Measurements from ENCODE around the gene ACTR1A. TPM values are rescaled to one million over a fixed set of nuclear protein-coding genes. Genes with fewer than 3 reads are reported as not detected.

ACTR1A gene
- total and polyA plus RNA-seq, 2 donors (not counting 1 experiment from before 2014, with no cell fraction given), result 38.3 to 58.3 TPM

- H3K9ac ChIP-seq (ENCODE audit: low read length), result peak overlapping the region; percentile 91
- Mint-ChIP-seq H3K27ac (no peak overlapping the region), H3K4me3 (no peak overlapping the region), H3K4me1 (peaks cover 26% of the 10 kb centered on the region), H3K27me3 (no peaks in the 10 kb centered on the region), H3K9me3 (ENCODE audit: insufficient read depth) (no peaks in the 10 kb centered on the region)
- no peak for TF ChIP-seq EZH2 (IDR thresholded peaks at IDR 0.05; ENCODE audit: borderline replicate concordance, insufficient read depth, low read depth, low read length, poor library complexity, severe bottlenecking)
- TF ChIP-seq, protein P1, sequence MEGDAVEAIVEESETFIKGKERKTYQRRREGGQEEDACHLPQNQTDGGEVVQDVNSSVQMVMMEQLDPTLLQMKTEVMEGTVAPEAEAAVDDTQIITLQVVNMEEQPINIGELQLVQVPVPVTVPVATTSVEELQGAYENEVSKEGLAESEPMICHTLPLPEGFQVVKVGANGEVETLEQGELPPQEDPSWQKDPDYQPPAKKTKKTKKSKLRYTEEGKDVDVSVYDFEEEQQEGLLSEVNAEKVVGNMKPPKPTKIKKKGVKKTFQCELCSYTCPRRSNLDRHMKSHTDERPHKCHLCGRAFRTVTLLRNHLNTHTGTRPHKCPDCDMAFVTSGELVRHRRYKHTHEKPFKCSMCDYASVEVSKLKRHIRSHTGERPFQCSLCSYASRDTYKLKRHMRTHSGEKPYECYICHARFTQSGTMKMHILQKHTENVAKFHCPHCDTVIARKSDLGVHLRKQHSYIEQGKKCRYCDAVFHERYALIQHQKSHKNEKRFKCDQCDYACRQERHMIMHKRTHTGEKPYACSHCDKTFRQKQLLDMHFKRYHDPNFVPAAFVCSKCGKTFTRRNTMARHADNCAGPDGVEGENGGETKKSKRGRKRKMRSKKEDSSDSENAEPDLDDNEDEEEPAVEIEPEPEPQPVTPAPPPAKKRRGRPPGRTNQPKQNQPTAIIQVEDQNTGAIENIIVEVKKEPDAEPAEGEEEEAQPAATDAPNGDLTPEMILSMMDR (IDR thresholded peaks at IDR 0.05), result no peak
- peak; percentile 73 for ATAC-seq (ENCODE audit: low read depth)
- peak overlapping the region; percentile 86 to 99 (median 92) for H3K4me3 ChIP-seq (ENCODE audit: control extremely low read depth in 1 of 5, extremely low read depth in 1 of 5, insufficient read depth in 1 of 5, low read depth in 2 of 5, low read length in 4 of 5)
- H3K9me3 ChIP-seq (ENCODE audit: control extremely low read depth in 1 of 3, control insufficient read depth in 2 of 3, insufficient read depth in 1 of 3, low read length in 2 of 3), result no peaks in the 10 kb centered on the region
- peak overlapping the region; percentile 94 for H2AFZ ChIP-seq (ENCODE audit: insufficient read depth, low read depth, low read length, poor library complexity, severe bottlenecking)
- POLR2A ChIA-PET, result interaction anchor here (1.0 to 2.2 kb wide), 6 partner anchors 10 to 211 kb away, joined by 3 to 10 read pairs (median 6); partner anchors contain the start of genes CUEDC2, NFKB2 and TRIM8
- no peaks in the 10 kb centered on the region for H3K27me3 ChIP-seq (replicated peaks in 1 of 4; ENCODE audit: control extremely low read depth in 1 of 4, control insufficient read depth in 3 of 4, insufficient read depth in 4 of 4, low read length in 3 of 4)
- intact Hi-C loops (cut with micrococcal nuclease), result loop anchor here (1.0 to 5.0 kb wide), 15 partner anchors 23 to 1589 kb away; partner anchors contain the start of genes ARL3, CUEDC2, ELOVL3 and NT5C2
- DNase-seq, result peak; percentile 99
- peak overlapping the region; percentile 77 to 78 for H3K27ac ChIP-seq (ENCODE audit: low read length in 2 of 2)
- peaks cover 77% of the 10 kb centered on the region for H3K79me2 ChIP-seq (ENCODE audit: control insufficient read depth, insufficient read depth, low read length)
- CTCF ChIA-PET, result interaction anchor here (0.6 to 7.8 kb wide), 12 partner anchors 9 to 332 kb away, joined by 3 to 110 read pairs (median 4); partner anchors contain the start of genes ARL3, FBXL15 and SFXN2
- peaks cover 24 to 28% of the 10 kb centered on the region in 2 donors for H3K4me1 ChIP-seq (ENCODE audit: control insufficient read depth in 2 of 2, insufficient read depth in 2 of 2, low read length in 2 of 2)
- H3K36me3 ChIP-seq (replicated peaks in 1 of 2; ENCODE audit: control extremely low read depth in 1 of 2, control insufficient read depth in 1 of 2, extremely low read depth in 1 of 2, insufficient read depth in 2 of 2, low read length in 1 of 2), result peaks cover 0 to 6% of the 10 kb centered on the region in 2 experiments
- WGBS (ENCODE audit: insufficient coverage), result 0% methylated on average over 19 of the region's 19 CpGs
- H4K20me1 ChIP-seq (ENCODE audit: control insufficient read depth, insufficient read depth, low read length, poor library complexity, severe bottlenecking), result peaks cover 35% of the 10 kb centered on the region
- peak overlapping the region; percentile 100 for H3K4me2 ChIP-seq (replicated peaks; ENCODE audit: low read depth, low read length, poor library complexity, severe bottlenecking)
Measured at GRCh38 chr10:102502029-102502336, 529 bp downstream of the ACTR1A start.
